K562 (cell line): ENCODE measurements around the gene KLK14. TPM values are rescaled to one million over a fixed set of nuclear protein-coding genes. Genes with fewer than 3 reads are reported as not detected.

Experiments
- ATAC-seq: fragments of 200-7000 bp; cut with Tn5 transposase; 3 replicates; pipeline ENCODE4 v1.9.1; 2020; ENCODE audit warnings: moderate library complexity
- BruUV-seq: library from RNA; stranded (reverse); fragments of 400-500 nt; replicated peaks from 2 replicates; lab custom pipeline; 2021; lab: Mats Ljungman, UMichigan
- CTCF ChIA-PET: fragments of 300-600 bp; formaldehyde crosslinking; extraction: SDS; loops from one replicate; lab custom pipeline; 2021; ENCODE audit warnings: low intra/inter-chr PET ratio; lab: Yijun Ruan, JAX
- POLR2A ChIA-PET: fragments of 300-600, 350-650 bp; sonication (Branson Sonifier 250); formaldehyde crosslinking; extraction: SDS; loops from one replicate; lab custom pipeline; 2021; ENCODE audit warnings: antibody characterized with exemption, inconsistent platforms; lab: Yijun Ruan, JAX
- DNase-seq, 4 experiments: peaks; one replicate each; pipeline versions ENCODE4 v3.0.0 to v3.0.0-alpha.2; 2011 to 2018; ENCODE audit warnings: low spot score in 3 of 4, mixed read lengths in 3 of 4; ENCODE audit errors: extremely low read depth in 1 of 4
- FAIRE-seq: peaks from 2 replicates; lab custom pipeline; 2011; peaks lifted over from hg19 to GRCh38; lab: Jason Lieb, UNC
- H2AFZ ChIP-seq: 2 replicates; pipeline ENCODE4 v1.6.0; 2011; ENCODE audit warnings: low read depth, low read length, control low read depth, inconsistent platforms
- H3K27ac ChIP-seq: fragments of 200-600 bp; 3 replicates; pipeline ENCODE4 v1.8.0; 2011; ENCODE audit warnings: low read depth, mild to moderate bottlenecking, control low read depth, inconsistent platforms, low read length, moderate library complexity, mixed read lengths; ENCODE audit errors: extremely low read depth
- H3K27me3 ChIP-seq, 2 experiments: fragments of 300-600 bp in 1 of 2; 2 replicates in 1 of 2; 3 replicates in 1 of 2; pipeline versions ENCODE4 v1.6.0 to v1.8.0; 2011; ENCODE audit warnings: inconsistent platforms in 2 of 2, low read length in 2 of 2, mild to moderate bottlenecking in 1 of 2, mixed read lengths in 1 of 2, moderate library complexity in 1 of 2; ENCODE audit not compliant: control insufficient read depth in 2 of 2, insufficient read depth in 2 of 2
- H3K36me3 ChIP-seq: fragments of 300-600 bp; 3 replicates; pipeline ENCODE4 v1.8.0; 2011; ENCODE audit warnings: mild to moderate bottlenecking, low read length, inconsistent platforms; ENCODE audit not compliant: control insufficient read depth, insufficient read depth
- H3K4me1 ChIP-seq, 2 experiments: fragments of 200-600 bp in 1 of 2; replicated peaks in 1 of 2; 2 replicates in 1 of 2; 3 replicates in 1 of 2; pipeline versions ENCODE4 v1.5.1 to v1.8.0; 2011; ENCODE audit warnings: inconsistent platforms in 2 of 2, low read length in 2 of 2, mild to moderate bottlenecking in 1 of 2, mixed read lengths in 1 of 2, moderate library complexity in 1 of 2; ENCODE audit not compliant: control insufficient read depth in 2 of 2, insufficient read depth in 2 of 2
- H3K4me2 ChIP-seq: 2 replicates; pipeline ENCODE4 v1.6.1; 2011; ENCODE audit warnings: low read length, control low read depth, inconsistent platforms, mixed read lengths; ENCODE audit not compliant: insufficient read depth
- H3K4me3 ChIP-seq: fragments of 200-600 bp; sonication (generic), shearing (Covaris generic); 2 replicates; pipeline ENCODE4 v1.5.1; 2016; ENCODE audit warnings: control low read depth, inconsistent platforms
- H3K79me2 ChIP-seq: fragments of 200-600 bp; 3 replicates; pipeline ENCODE4 v1.8.0; 2011; ENCODE audit warnings: low read length, inconsistent platforms; ENCODE audit not compliant: control insufficient read depth, insufficient read depth
- H3K9ac ChIP-seq, 2 experiments: 2 replicates each; pipeline versions ENCODE4 v1.6.0 to v1.6.1; 2011; ENCODE audit warnings: low read depth in 2 of 2, low read length in 2 of 2, control low read depth in 1 of 2, inconsistent platforms in 1 of 2, mild to moderate bottlenecking in 1 of 2, mixed read lengths in 1 of 2; ENCODE audit not compliant: insufficient read depth in 1 of 2
- H3K9me1 ChIP-seq: one replicate; pipeline ENCODE4 v1.6.0; 2011; ENCODE audit warnings: inconsistent platforms, mild to moderate bottlenecking, low read length, moderate library complexity; ENCODE audit not compliant: control insufficient read depth, insufficient read depth
- H3K9me3 ChIP-seq: replicated peaks from 2 replicates; pipeline ENCODE4 v1.5.1; 2011; ENCODE audit warnings: low read depth, low read length, inconsistent platforms; ENCODE audit not compliant: control insufficient read depth, insufficient read depth
- H4K20me1 ChIP-seq: replicated peaks from 2 replicates; pipeline ENCODE4 v1.6.1; 2011; ENCODE audit warnings: low read length, inconsistent platforms, mixed read lengths; ENCODE audit not compliant: control insufficient read depth, insufficient read depth
- CLOCK ChIP-seq: fragments of 250-450 bp; sonication (Bioruptor Pico); IDR thresholded peaks from 2 replicates; pipeline ENCODE4 v1.4.0; 2020; ENCODE audit warnings: mild to moderate bottlenecking, moderate library complexity, borderline replicate concordance
- GATAD2B ChIP-seq: fragments of 450-650 bp; IDR thresholded peaks from 2 replicates; pipeline ENCODE4 v1.6.1; 2017; ENCODE audit warnings: mild to moderate bottlenecking, borderline replicate concordance
- HDAC1 ChIP-seq, 2 experiments: fragments of 450-650 bp; IDR thresholded peaks; 2 replicates each; pipeline ENCODE4 v1.6.1; 2016 to 2017; ENCODE audit warnings: inconsistent platforms in 1 of 2, mild to moderate bottlenecking in 1 of 2, moderate library complexity in 1 of 2
- TBP ChIP-seq: optimal IDR thresholded peaks from 2 replicates; pipeline ENCODE3; 2011; ENCODE audit warnings: low read depth, low read length, improper control_type of control experiment
- TCF7L2 ChIP-seq: fragments of 150-350 bp; IDR thresholded peaks from 2 replicates; pipeline ENCODE4 v1.6.1; 2016; ENCODE audit warnings: low read depth, mild to moderate bottlenecking, low read length, moderate library complexity
- TFAM ChIP-seq: fragments of 250-450 bp; sonication (Bioruptor Pico); conservative IDR thresholded peaks from 2 replicates; pipeline ENCODE4 v1.5.0; 2021; ENCODE audit warnings: mild to moderate bottlenecking, moderate library complexity
- WGBS: fragments of 100-300 bp; shearing (Covaris generic); methylation state at CpG from one replicate; pipeline ENCODE4 v1.1.6; 2016; ENCODE audit warnings: low coverage, mixed read lengths; ENCODE audit not compliant: insufficient coverage; ENCODE audit errors: missing lambda C conversion rate; 5-methylcytosine and 5-hydroxymethylcytosine counted together
- in situ Hi-C: fragments of 300-500 bp; cut with MboI; formaldehyde crosslinking; loops from 4 replicates; pipeline ENCODE4 v1.15.0; 2018; ENCODE audit warnings: inconsistent platforms, mixed read lengths
- intact Hi-C: fragments of 100-400 bp; cut with micrococcal nuclease; formaldehyde crosslinking; loops from 2 replicates; pipeline ENCODE4 v1.14.2; 2022
- polyA plus RNA-seq, 8 experiments: library from polyadenylated mRNA; depleted of rRNA in 4 of 8; stranded (reverse) in 5 of 8; unstranded in 3 of 8; fragments of >200 nt; fragmentation: Nextera tagmentation in 2 of 8; fragmentation: Illumina TruSeq in 1 of 8; extraction: Ambion mirVana in 2 of 8; extraction: Trizol in 1 of 8; gene quantifications; 2 replicates each; pipeline versions ENCODE4 v1.2.1 to v1.2.3, GENCODE V29; 2011 to 2014; ENCODE audit warnings: inconsistent platforms in 1 of 8, missing spikeins in 1 of 8
- total RNA-seq, 7 experiments: library from RNA; depleted of rRNA in 6 of 7; stranded (reverse); fragments of >200 nt in 6 of 7; fragmentation: Illumina TruSeq in 2 of 7; extraction: Trizol in 2 of 7; gene quantifications; 2 replicates each; pipeline versions ENCODE4 v1.2.1 to v1.2.3, GENCODE V29; 2011 to 2021; ENCODE audit warnings: low replicate concordance in 1 of 7
- TF ChIP-seq, protein P1 (sequence below): fragments of 450-650 bp; IDR thresholded peaks from 2 replicates; pipeline ENCODE4 v1.6.1; 2014; ENCODE audit warnings: low read depth, mild to moderate bottlenecking, moderate library complexity, borderline replicate concordance

The KLK14 gene
- total and polyA plus RNA-seq, 9 of the 15 experiments (the other 6 are each of a cell fraction or from before 2014, with no cell fraction given): not detected

- Histone ChIP-seq H3K79me2 (no peaks in the 10 kb centered on the region), H3K4me1 (peaks cover 9 to 19% of the 10 kb centered on the region in 2 experiments; a peak in 4 of 5 replicates), H3K9me1 (no peaks in the 10 kb centered on the region), H3K36me3 (no peaks in the 10 kb centered on the region), H3K9me3 (no peaks in the 10 kb centered on the region), H3K4me3 (no peak overlapping the region), H3K9ac (no peak overlapping the region), H3K4me2 (no peak overlapping the region), H3K27me3 (peaks cover 13 to 47% of the 10 kb centered on the region in 2 experiments; a peak in 4 of 5 replicates), H3K27ac (no peak overlapping the region), H2AFZ (no peak overlapping the region), H4K20me1 (no peaks in the 10 kb centered on the region)
- in situ Hi-C loops (no loop called here), intact Hi-C loops (no loop called here)
- FAIRE-seq (no peak), ATAC-seq (no peak), DNase-seq (no peak)
- 46% methylated on average over 8 of the region's 8 CpGs for WGBS
- no TSS peak for BruUV-seq
- TF ChIP-seq, protein P1, sequence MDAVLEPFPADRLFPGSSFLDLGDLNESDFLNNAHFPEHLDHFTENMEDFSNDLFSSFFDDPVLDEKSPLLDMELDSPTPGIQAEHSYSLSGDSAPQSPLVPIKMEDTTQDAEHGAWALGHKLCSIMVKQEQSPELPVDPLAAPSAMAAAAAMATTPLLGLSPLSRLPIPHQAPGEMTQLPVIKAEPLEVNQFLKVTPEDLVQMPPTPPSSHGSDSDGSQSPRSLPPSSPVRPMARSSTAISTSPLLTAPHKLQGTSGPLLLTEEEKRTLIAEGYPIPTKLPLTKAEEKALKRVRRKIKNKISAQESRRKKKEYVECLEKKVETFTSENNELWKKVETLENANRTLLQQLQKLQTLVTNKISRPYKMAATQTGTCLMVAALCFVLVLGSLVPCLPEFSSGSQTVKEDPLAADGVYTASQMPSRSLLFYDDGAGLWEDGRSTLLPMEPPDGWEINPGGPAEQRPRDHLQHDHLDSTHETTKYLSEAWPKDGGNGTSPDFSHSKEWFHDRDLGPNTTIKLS: no peak
- TF ChIP-seq CLOCK (CRISPR knock-in tag) (no peak), HDAC1 (IDR thresholded peaks at IDR 0.05) (no peak), TFAM (no peak), TCF7L2 (no peak), GATAD2B (no peak), TBP (no peak)
- ChIA-PET CTCF (no interaction called here), POLR2A (no interaction called here)
These were observed 38.6 kb upstream of the KLK14 start for GRCh38 chr19:51121257-51121656.
